NCI-H345 treated with DMSO at 0.1 percent for 48 hours (cell line): Measurements from ENCODE around the gene C17orf114.

Experiments used
- DNase-seq: peaks from one replicate; lab custom pipeline; 2025; ENCODE audit not compliant: unreplicated experiment; lab: John Stamatoyannopoulos, UW

The C17orf114 gene

DNA sequence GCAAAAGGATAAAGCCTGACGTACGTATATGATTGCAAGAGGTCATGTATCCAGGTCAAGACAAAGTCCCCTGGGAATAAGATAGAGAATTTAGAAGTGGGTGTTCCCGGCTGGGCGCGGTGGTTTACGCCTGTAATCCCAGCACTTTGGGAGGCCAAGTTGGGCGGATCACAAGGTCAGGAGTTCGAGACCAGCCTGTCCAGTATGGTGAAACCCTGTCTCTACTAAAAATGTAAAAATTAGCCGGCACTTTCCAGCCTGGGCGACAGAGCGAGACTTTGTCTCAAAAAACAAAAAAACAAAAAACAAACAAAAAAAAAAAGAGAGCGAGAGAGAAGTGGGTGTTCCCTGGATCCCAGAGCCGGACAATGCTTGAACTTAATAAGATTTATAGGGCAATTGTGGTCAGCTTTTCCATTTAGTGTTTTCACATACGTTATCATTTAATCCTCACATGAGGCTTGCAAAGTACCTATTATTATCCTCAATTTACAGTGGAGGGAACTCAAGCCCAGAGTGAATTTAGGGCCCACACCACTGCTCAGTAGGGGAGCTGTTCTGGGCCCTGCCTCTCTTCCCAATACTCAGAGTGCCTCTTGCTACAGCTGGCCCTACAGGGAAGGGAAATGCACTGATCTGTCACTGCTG lies 13.8 kb downstream of the C17orf114 start:
- DNase-seq = no peak

DNA sequence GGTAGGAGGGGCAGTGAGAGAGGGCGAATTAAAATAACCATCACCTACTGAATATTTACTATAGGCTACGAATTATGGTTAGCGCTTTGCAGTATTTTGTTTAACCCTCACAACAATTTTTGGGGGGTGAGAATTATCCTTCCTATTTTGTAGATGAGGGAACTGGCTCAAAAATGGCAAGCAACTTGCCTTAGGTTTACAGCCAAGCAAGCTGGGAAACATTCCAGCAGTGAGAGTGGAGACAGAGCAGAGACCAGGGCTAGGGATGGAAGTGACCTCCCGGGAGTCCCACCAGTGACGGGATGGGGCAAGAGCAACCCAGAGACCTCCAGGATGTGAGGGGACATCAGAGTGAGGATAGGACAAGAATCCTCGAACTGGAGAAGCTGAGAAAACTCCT lies 15.6 kb downstream of the C17orf114 start:
- no peak for DNase-seq

DNA sequence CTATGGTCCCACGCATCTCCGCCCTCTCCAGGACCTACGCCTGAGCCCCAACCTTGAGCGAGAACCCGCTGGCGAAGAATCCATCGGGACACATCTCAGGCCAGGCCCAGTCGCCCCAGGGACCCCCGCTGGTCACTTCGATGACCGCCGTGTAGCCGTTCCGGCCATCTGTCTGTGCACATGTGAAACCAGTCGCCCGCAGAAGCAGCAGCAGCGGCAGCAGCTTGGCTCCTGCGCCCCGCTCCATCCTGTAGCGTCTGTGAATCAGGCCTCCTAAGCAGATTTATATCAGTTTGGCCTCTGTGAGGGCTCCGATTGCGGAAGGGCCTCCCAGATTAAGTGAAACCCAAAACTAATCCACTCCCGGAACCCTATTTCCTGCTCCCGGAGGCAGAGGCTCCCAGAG lies 16.0 kb downstream of the C17orf114 start, which contains the start of gene VMO1:
VMO1 (minus strand) TSS at position 259 of the 406 bp plus-strand sequence; CDS start at position 247, 12 bp downstream.
- no peak for DNase-seq

GRCh38 chr17:4785311-4786105 lies 16.6 kb downstream of the C17orf114 start:
- no peak for DNase-seq

DNA sequence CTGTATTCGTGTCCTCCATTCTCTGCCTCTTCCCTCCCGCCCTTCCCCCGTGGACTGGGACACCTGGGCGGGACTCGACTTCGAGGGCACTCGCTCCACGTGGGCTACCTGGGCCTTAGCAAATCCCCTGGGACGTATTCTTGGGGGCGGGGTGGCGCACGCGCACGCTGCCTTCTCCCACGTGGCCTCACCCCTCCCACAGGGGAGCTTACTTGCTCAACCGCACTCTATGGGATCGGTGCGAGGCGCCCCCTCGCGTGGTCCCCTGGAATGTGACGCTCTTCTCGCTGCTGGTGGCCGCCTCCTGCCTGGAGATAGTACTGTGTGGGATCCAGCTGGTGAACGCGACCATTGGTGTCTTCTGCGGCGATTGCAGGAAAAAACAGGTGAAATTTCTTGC lies 19.5 kb downstream of the C17orf114 start:
- DNase-seq = no peak

DNA sequence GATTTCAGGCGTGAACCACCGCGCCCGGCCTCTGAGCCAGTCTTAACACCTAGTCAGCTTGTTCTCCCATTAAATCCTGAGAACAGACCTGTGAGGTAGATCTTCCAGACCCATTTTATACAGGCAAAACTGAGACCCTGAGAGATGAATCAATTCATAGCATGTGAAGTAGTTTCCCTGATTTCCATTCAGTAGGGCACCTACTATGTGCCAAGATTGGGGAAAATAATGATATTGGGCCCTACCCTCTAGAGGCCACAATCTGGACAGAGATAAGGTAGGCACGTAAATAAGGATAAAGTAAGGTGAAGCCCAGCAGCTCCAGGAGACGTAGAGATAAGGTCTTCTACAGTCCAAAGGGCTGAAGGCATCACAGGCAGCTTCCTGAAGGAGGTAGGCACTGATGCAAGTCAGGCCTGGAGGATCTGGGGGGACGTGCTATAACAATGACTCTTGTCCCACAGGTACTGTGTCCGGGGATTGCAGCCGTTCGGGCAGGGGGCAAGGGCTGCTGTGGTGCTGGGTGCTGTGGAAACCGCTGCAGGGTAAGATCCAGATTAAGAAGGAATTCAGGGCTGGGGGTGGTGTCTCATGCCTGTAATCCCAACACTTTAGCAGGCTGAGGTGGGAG lies 21.7 kb downstream of the C17orf114 start:
- no peak for DNase-seq

DNA sequence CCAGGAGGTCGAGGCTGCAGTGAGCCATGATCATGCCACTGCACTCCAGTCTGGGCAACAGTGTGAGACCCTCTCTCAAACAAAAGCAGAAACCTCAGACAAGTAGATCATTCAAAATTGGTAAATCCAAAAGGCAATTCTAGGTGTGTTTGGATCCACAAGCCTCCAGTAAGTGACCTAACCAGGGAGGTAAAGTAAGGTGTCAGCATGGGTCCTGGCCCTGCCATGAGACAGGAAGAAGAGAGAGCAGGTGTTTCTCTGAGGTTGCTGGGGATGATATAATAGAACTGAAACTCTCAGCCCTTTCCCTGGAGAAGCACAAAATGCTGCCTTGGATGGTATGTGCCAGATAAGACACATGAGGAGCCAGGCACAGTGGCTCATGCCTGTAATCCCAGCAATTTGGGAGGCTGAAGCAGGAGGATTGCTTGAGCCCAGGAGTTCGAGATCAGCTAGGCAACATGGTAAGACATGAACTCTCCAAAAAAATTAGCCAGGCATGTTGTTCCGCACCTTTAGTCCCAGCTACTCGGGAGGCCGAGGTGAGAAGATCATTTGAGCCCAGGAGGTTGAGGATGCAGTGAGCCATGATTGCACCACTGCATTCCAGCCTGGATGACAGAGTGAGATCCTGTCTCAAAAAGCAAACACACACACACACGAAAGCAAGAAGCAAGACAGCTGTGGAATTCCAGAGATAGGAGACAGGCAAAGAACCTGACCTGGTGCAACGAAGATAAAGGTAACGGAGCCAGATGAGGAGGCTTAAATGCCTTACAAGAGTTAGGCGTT lies 24.0 kb downstream of the C17orf114 start:
- no peak for DNase-seq

- DNase-seq = no peak
These were observed 29.9 kb downstream of the C17orf114 start for GRCh38 chr17:4772235-4772613.

DNA sequence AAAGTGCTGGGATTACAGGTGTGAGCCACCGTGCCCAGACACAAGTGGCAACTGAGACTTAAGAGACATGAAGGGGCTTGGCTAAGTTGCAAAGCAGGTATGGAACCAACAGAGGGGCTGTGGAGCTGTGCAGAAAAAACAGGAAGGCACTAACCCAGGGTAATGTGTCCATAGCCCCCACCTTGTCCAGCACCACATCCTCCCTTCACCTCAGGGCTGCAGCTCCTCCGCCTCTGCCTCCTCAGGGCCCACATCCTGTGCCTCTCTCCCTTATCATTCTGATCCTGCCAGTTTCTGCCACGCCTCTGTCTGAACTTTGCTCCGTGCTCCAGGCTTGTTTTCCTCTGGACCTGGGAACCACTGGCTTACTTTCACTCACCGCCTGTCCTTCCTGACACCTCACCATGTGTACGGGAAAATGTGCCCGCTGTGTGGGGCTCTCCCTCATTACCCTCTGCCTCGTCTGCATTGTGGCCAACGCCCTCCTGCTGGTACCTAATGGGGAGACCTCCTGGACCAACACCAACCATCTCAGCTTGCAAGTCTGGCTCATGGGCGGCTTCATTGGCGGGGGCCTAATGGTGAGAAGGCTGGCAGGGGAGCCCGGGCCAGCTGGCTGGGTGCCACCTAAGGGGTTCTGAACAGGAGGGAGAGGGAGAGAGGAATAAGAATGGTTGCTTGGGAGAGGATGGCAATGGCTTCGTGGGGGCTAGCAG lies 30.5 kb downstream of the C17orf114 start, which contains the start of gene TM4SF5:
TM4SF5 (plus strand) TSS at position 368 of the 716 bp plus-strand sequence; CDS start at position 405, 37 bp downstream.
- DNase-seq = no peak

- no peak for DNase-seq
These were observed 32.5 kb downstream of the C17orf114 start for GRCh38 chr17:4769628-4770027.

GRCh38 chr17:4768298-4768697 lies 33.8 kb downstream of the C17orf114 start:
- no peak for DNase-seq

DNA sequence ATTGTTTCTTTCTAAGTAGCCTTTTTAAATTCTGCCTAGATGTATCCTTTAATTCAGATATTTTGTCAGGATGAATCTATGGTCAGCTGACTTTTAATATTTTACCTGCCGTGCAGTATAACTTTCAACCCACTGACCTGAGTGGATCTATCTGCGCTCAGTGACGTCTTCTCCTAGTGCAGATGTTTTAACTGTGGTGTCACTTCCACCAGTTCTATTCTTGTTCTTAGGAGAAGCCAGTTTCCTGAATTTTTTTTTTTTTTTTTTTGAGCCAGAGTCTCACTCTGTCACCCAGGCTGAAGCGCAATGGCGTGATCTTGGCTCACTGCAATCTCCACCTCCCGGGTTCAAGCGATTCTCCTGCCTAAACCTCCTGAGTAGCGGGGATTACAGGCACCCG lies 35.4 kb downstream of the C17orf114 start:
- DNase-seq = no peak

- no peak for DNase-seq
These were observed 35.9 kb downstream of the C17orf114 start for GRCh38 chr17:4766201-4766600.

DNA sequence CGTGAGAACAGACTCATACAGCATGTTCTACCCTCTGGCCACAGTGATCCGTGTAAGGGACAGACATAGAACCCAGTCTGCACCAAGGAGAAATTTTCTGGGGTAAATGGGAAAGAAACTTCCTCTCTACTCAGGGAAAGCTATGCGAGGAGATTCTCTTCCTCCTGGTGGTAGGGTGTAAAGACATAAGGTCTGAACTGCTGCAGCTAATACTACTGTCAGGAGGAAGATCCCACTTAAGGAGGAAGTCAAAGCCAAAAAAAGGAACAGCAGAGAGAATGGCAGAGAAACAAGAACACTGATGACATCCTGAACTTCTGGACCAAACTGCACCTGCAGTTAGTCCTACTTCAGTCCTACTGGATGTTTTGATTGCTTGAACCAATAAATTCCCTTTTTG lies 37.5 kb downstream of the C17orf114 start:
- no peak for DNase-seq

- no peak for DNase-seq
These were observed 42.3 kb downstream of the C17orf114 start for GRCh38 chr17:4759776-4760236.

GRCh38 chr17:4753392-4753791 lies 48.7 kb downstream of the C17orf114 start:
- DNase-seq = no peak

DNA sequence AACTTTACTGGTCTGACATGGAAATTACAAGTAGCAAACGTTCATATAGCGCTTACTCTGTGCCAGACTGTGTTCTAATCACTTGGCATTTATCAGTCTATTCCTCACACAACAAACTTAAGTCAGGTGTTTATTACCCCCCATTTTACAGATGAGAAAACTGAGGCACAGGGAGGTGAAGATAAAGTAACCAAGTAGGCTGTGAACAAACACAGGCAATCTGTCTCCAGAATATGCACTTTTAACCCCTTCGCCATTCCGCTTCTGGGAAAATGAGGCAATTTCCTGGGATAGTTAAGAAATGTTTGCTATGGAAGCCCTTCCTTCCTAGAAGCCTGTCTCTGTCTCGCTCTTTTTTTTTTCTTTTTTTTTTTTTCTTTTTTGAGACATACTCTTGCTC lies 50.2 kb downstream of the C17orf114 start:
- no peak for DNase-seq
